Measurements from ENCODE around the gene PI4KA. TPM values are rescaled to one million over a fixed set of nuclear protein-coding genes. Genes with fewer than 3 reads are reported as not detected.
"Not testable (repeated sequence)": the region's sequence is repeated elsewhere in the genome, so short reads cannot be mapped to it uniquely, and the experiment has no call there.

Gene PI4KA
- total RNA-seq, 3 donors from 2014 or later: 62.7 to 103 (median 73.5) TPM

DNA sequence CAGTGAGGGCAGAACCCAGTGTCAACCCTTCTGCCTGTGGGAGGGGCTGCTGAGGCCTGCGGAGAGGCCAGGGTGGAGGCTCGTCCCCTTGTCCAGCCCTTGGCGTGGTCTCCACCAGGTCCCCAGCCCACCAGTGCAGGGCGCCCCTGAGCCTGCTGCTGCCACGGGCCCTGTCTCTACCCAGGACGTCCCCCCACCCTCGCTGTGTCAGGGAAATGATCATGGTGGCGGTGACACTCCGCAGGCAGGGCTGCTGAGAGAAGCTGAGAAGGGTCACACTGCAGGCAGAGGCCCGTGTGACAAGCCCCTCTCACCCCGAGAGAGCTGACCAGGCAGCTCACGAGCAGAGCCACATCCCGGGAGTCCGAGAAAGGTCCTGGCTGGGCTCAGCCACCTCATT is 164.4 kb downstream of the PI4KA start:
- H3K27me3 ChIP-seq; H3K36me3 ChIP-seq; H3K4me3 ChIP-seq; intact Hi-C loops (cut with DNase I; ENCODE audit: low total_unique reads); H3K4me1 ChIP-seq; H3K9me3 ChIP-seq; H3K27ac ChIP-seq; DNase-seq (ENCODE audit: low spot score in 2 of 2): not testable (repeated sequence)

DNA sequence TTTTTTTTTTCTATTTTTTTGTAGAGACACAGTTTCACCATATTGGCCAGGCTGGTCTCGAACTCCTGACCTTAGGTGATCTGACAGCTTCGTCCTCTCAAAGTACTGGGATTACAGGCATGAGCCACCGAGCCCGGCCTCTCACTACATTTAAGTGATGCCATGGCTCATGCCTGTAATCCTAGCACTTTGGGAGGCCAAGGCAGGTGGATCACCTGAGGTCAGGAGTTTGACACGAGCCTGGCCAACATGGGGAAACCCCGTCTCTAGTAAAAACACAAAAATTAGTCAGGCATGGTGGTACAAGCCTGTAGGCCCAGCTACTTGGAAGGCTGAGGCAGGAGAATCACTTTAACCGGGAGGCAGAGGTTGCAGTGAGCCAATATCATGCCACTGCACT is 165.7 kb downstream of the PI4KA start:
- DNase-seq (ENCODE audit: low spot score in 2 of 2); H3K27ac ChIP-seq; H3K36me3 ChIP-seq; H3K4me3 ChIP-seq; intact Hi-C loops (cut with DNase I; ENCODE audit: low total_unique reads); H3K27me3 ChIP-seq; H3K4me1 ChIP-seq; H3K9me3 ChIP-seq: not testable (repeated sequence)

- H3K27me3 ChIP-seq; H3K9me3 ChIP-seq; H3K4me1 ChIP-seq; H3K36me3 ChIP-seq; H3K27ac ChIP-seq; H3K4me3 ChIP-seq; intact Hi-C loops (cut with DNase I; ENCODE audit: low total_unique reads); DNase-seq (ENCODE audit: low spot score in 2 of 2): not testable (repeated sequence)
These were observed 167.9 kb downstream of the PI4KA start for GRCh38 chr22:20690586-20691317.

DNA sequence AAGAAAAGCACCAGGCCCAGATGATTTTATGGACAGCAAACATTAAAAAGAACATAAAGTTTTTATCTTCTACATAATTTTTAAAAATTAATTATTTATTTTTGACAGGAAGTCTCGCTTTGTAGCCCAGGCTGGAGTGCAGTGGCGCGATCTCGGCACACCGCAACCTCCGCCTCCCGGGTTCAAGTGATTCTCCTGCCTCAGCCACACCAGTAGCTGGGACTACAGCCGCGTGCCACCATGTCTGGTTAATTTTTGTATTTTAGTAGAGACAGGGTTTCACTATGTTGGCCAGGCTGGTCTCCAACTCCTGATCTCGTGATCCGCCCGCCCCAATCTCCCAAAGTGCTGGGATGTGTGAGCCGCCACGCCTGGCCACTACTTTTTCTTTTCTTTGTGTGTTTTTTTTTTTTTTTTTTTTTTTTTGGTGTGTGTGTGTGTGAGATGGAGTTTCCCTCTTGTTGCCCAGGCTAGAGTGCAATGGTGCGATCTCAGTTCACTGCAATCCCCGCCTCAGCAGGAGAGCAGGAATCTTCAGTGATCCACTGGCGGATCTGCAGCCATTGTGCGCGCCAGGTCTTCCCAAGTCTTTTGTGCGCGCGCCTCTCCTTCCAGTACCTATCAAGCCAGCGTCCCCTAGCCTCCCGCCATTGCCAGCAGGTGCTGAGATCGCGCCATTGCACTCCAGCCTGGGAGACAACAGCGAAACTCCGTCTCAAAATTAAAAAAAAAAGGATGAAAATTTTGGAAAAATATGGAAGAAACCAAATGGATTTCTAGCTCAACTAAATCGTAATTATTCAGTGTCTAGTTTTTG is 171.0 kb downstream of the PI4KA start:
- H3K9me3 ChIP-seq; H3K36me3 ChIP-seq; H3K4me3 ChIP-seq; H3K4me1 ChIP-seq; intact Hi-C loops (cut with DNase I; ENCODE audit: low total_unique reads); H3K27me3 ChIP-seq; DNase-seq (ENCODE audit: low spot score in 2 of 2); H3K27ac ChIP-seq: not testable (repeated sequence)

DNA sequence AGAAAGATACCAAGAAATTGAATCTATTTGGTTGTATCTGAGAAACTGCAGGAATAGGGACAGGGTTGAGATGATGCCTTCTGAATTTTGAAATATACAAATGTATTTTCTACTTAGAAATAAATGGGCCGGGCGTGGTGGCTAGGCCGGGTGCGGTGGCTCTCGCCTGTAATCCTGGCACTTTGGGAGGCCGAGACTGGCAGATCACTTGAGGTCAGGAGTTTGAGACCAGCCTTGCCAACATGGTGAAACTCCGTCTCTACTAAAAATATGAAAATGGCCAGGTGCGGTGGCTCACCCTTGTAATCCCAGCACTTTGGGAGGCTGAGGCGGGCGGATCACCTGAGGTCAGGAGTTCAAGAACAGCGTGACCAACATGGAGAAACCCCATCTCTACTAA is 172.8 kb downstream of the PI4KA start:
- H3K27ac ChIP-seq; H3K36me3 ChIP-seq; H3K4me1 ChIP-seq; H3K4me3 ChIP-seq; intact Hi-C loops (cut with DNase I; ENCODE audit: low total_unique reads); H3K27me3 ChIP-seq; H3K9me3 ChIP-seq; DNase-seq (ENCODE audit: low spot score in 2 of 2): not testable (repeated sequence)

GRCh38 chr22:20678792-20679435 is 179.7 kb downstream of the PI4KA start:
- H3K9me3 ChIP-seq; H3K27me3 ChIP-seq; H3K36me3 ChIP-seq; H3K4me1 ChIP-seq; DNase-seq (ENCODE audit: low spot score in 2 of 2); H3K27ac ChIP-seq; intact Hi-C loops (cut with DNase I; ENCODE audit: low total_unique reads); H3K4me3 ChIP-seq: not testable (repeated sequence)

GRCh38 chr22:20677684-20678242 is 180.8 kb downstream of the PI4KA start:
- no peaks in the 10 kb centered on the region for H3K27me3 ChIP-seq
- H3K36me3 ChIP-seq: no peaks in the 10 kb centered on the region
- H3K4me3 ChIP-seq: no peak overlapping the region
- no peaks in the 10 kb centered on the region for H3K4me1 ChIP-seq
- no peak overlapping the region for H3K27ac ChIP-seq
- TF ChIP-seq, protein P1, sequence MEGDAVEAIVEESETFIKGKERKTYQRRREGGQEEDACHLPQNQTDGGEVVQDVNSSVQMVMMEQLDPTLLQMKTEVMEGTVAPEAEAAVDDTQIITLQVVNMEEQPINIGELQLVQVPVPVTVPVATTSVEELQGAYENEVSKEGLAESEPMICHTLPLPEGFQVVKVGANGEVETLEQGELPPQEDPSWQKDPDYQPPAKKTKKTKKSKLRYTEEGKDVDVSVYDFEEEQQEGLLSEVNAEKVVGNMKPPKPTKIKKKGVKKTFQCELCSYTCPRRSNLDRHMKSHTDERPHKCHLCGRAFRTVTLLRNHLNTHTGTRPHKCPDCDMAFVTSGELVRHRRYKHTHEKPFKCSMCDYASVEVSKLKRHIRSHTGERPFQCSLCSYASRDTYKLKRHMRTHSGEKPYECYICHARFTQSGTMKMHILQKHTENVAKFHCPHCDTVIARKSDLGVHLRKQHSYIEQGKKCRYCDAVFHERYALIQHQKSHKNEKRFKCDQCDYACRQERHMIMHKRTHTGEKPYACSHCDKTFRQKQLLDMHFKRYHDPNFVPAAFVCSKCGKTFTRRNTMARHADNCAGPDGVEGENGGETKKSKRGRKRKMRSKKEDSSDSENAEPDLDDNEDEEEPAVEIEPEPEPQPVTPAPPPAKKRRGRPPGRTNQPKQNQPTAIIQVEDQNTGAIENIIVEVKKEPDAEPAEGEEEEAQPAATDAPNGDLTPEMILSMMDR (IDR thresholded peaks at IDR 0.05): no peak
- no peak for TF ChIP-seq POLR2A (IDR thresholded peaks at IDR 0.05)
- TF ChIP-seq POLR2AphosphoS5 (IDR thresholded peaks at IDR 0.05): no peak
- intact Hi-C loops (cut with DNase I; ENCODE audit: low total_unique reads): no loop called here
- DNase-seq (ENCODE audit: low spot score in 2 of 2): no peak
- H3K9me3 ChIP-seq: no peaks in the 10 kb centered on the region

DNA sequence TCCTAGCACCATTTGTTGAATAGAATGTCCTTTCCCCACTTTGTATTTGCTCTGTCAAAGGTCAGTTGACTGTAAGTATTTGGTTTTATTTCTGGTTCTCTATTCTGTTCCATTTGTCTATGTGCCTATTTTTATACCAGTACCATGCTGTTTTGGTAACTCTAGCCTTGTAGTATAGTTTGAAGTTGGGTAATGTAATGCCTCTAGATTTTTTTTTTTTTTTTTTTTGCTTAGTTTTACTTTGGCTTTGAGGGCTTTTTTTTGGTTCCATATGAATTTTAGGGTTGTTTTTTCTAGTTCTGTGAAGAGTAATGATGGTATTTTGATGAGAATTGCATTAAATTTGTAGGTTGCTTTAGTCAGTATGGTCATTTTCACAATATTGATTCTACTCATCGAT is 183.0 kb downstream of the PI4KA start:
- intact Hi-C loops (cut with DNase I; ENCODE audit: low total_unique reads); H3K27ac ChIP-seq; H3K36me3 ChIP-seq; H3K4me1 ChIP-seq; H3K4me3 ChIP-seq; DNase-seq (ENCODE audit: low spot score in 2 of 2); H3K9me3 ChIP-seq: not testable (repeated sequence)
- peaks cover 4 to 20% of the 10 kb centered on the region in 2 donors for H3K27me3 ChIP-seq

Measured in breast epithelium (tissue), 4 donors.